H1 (cell line): ENCODE data around the gene PPBP. TPM values are rescaled to one million over a fixed set of nuclear protein-coding genes. Genes with fewer than 3 reads are reported as not detected.

Experiments used
- CTCF ChIA-PET: fragments of 300-600 bp; sonication (Branson Sonifier 250); formaldehyde crosslinking; loops from one replicate; lab custom pipeline; 2021; ENCODE audit not compliant: partially characterized antibody; lab: Charles Lee
- POLR2A ChIA-PET: fragments of 300-600 bp; sonication (Branson Sonifier 250); formaldehyde crosslinking; loops from one replicate; lab custom pipeline; 2021; ENCODE audit warnings: inconsistent platforms; ENCODE audit not compliant: partially characterized antibody; lab: Charles Lee
- DNase-seq, 2 experiments: peaks; one replicate each; pipeline versions ENCODE4 v3.0.0 to v3.0.0-alpha.2; 2010 to 2022; ENCODE audit warnings: low spot score in 2 of 2, low read depth in 1 of 2, mixed read lengths in 1 of 2
- FAIRE-seq: peaks from 2 replicates; lab custom pipeline; 2011; peaks lifted over from hg19 to GRCh38; lab: Jason Lieb, UNC
- H2AFZ ChIP-seq: 2 replicates; pipeline ENCODE4 v1.8.1; 2012; ENCODE audit warnings: low read length, inconsistent platforms
- H2AK5ac ChIP-seq: 2 replicates; pipeline ENCODE4 v1.6.1; 2013; ENCODE audit warnings: low read depth, low read length
- H2BK120ac ChIP-seq: replicated peaks from 2 replicates; pipeline ENCODE3; 2013; ENCODE audit warnings: low read depth, low read length, inconsistent platforms
- H2BK12ac ChIP-seq: 2 replicates; pipeline ENCODE4 v1.6.1; 2013; ENCODE audit warnings: low read depth, low read length
- H2BK15ac ChIP-seq: 2 replicates; pipeline ENCODE4 v1.6.1; 2013; ENCODE audit warnings: low read length
- H2BK20ac ChIP-seq: 2 replicates; pipeline ENCODE4 v1.6.1; 2013; ENCODE audit warnings: low read length
- H2BK5ac ChIP-seq: 2 replicates; pipeline ENCODE4 v1.6.1; 2013; ENCODE audit warnings: low read depth, low read length
- H3K14ac ChIP-seq: 2 replicates; pipeline ENCODE4 v1.6.1; 2013; ENCODE audit warnings: inconsistent platforms; ENCODE audit not compliant: insufficient read length
- H3K18ac ChIP-seq: 2 replicates; pipeline ENCODE4 v1.6.1; 2013; ENCODE audit warnings: low read length; ENCODE audit errors: extremely low read depth
- H3K23ac ChIP-seq: 2 replicates; pipeline ENCODE4 v1.6.1; 2013; ENCODE audit warnings: inconsistent platforms; ENCODE audit not compliant: insufficient read length
- H3K23me2 ChIP-seq: 2 replicates; pipeline ENCODE4 v1.6.1; 2013; ENCODE audit warnings: low read depth, low read length
- H3K27ac ChIP-seq: 2 replicates; pipeline ENCODE4 v1.6.1; 2011; ENCODE audit warnings: low read depth, low read length, inconsistent platforms
- H3K27me3 ChIP-seq, 4 experiments: replicated peaks in 1 of 4; 1 replicate in 1 of 4; 2 replicates in 3 of 4; pipeline versions ENCODE4 v1.6.1 to v1.8.1; 2011 to 2013; ENCODE audit warnings: low read length in 3 of 4, mild to moderate bottlenecking in 3 of 4, inconsistent platforms in 2 of 4, mixed read lengths in 2 of 4, moderate library complexity in 1 of 4; ENCODE audit not compliant: control insufficient read depth in 3 of 4, insufficient read depth in 3 of 4; ENCODE audit errors: extremely low read depth in 1 of 4
- H3K36me3 ChIP-seq, 4 experiments: 2 replicates each; pipeline versions ENCODE4 v1.6.1 to v1.8.1; 2011 to 2013; ENCODE audit warnings: mild to moderate bottlenecking in 4 of 4, low read length in 3 of 4, moderate library complexity in 2 of 4, control low read depth in 1 of 4, inconsistent platforms in 1 of 4; ENCODE audit not compliant: insufficient read depth in 4 of 4, control insufficient read depth in 2 of 4
- H3K4ac ChIP-seq: replicated peaks from 2 replicates; pipeline ENCODE3; 2013; ENCODE audit warnings: low read length, low read depth, mixed read lengths, inconsistent platforms; ENCODE audit not compliant: insufficient read length
- H3K4me1 ChIP-seq, 4 experiments: replicated peaks in 1 of 4; 1 replicate in 1 of 4; 2 replicates in 3 of 4; pipeline versions ENCODE4 v1.6.1 to v1.8.1; 2011 to 2013; ENCODE audit warnings: low read length in 3 of 4, inconsistent platforms in 2 of 4, mixed read lengths in 1 of 4; ENCODE audit not compliant: insufficient read depth in 4 of 4, control insufficient read depth in 3 of 4
- H3K4me2 ChIP-seq, 2 experiments: 2 replicates each; pipeline versions ENCODE4 v1.6.1 to v1.8.1; 2011 to 2013; ENCODE audit warnings: low read depth in 2 of 2, low read length in 2 of 2, control low read depth in 1 of 2, inconsistent platforms in 1 of 2, mild to moderate bottlenecking in 1 of 2; ENCODE audit not compliant: insufficient read depth in 1 of 2
- H3K4me3 ChIP-seq, 4 experiments: fragments of 200-600, 300-600 bp in 1 of 4; sonication (generic), shearing (Covaris generic), sonication (Bioruptor Twin) in 1 of 4; 2 replicates each; pipeline versions ENCODE4 v1.5.1 to v1.8.1; 2011 to 2016; ENCODE audit warnings: low read length in 4 of 4, low read depth in 3 of 4, control low read depth in 2 of 4, inconsistent platforms in 2 of 4, mild to moderate bottlenecking in 2 of 4, mixed read lengths in 1 of 4, moderate library complexity in 1 of 4; ENCODE audit not compliant: insufficient read depth in 2 of 4; ENCODE audit errors: extremely low read depth in 1 of 4
- H3K56ac ChIP-seq: replicated peaks from 2 replicates; pipeline ENCODE3; 2013; ENCODE audit warnings: low read depth, mild to moderate bottlenecking, mixed read lengths, low read length, inconsistent platforms; ENCODE audit not compliant: insufficient read length
- H3K79me1 ChIP-seq: 2 replicates; pipeline ENCODE4 v1.6.1; 2013; ENCODE audit warnings: low read depth, low read length, control low read depth
- H3K79me2 ChIP-seq, 2 experiments: 2 replicates each; pipeline versions ENCODE4 v1.6.1 to v1.8.1; 2012 to 2013; ENCODE audit warnings: low read length in 2 of 2, mild to moderate bottlenecking in 2 of 2, inconsistent platforms in 1 of 2; ENCODE audit not compliant: insufficient read depth in 2 of 2, control insufficient read depth in 1 of 2
- H3K9ac ChIP-seq, 4 experiments: replicated peaks in 1 of 4; 1 replicate in 1 of 4; 2 replicates in 3 of 4; pipeline versions ENCODE4 v1.6.1 to v1.8.1; 2011 to 2013; ENCODE audit warnings: low read depth in 3 of 4, low read length in 3 of 4, control low read depth in 2 of 4, mild to moderate bottlenecking in 2 of 4, moderate library complexity in 2 of 4, inconsistent platforms in 1 of 4; ENCODE audit errors: extremely low read depth in 1 of 4
- H3K9me3 ChIP-seq, 2 experiments: 2 replicates each; pipeline versions ENCODE4 v1.6.1 to v1.8.1; 2012 to 2013; ENCODE audit warnings: mild to moderate bottlenecking in 2 of 2, moderate library complexity in 2 of 2, control low read depth in 1 of 2, inconsistent platforms in 1 of 2, low read depth in 1 of 2, low read length in 1 of 2, mixed read lengths in 1 of 2; ENCODE audit not compliant: insufficient read depth in 2 of 2
- H4K20me1 ChIP-seq, 2 experiments: replicated peaks in 1 of 2; 2 replicates each; pipeline versions ENCODE3 to v1.8.1; 2011 to 2013; ENCODE audit warnings: inconsistent platforms in 2 of 2, low read length in 2 of 2, mild to moderate bottlenecking in 1 of 2; ENCODE audit not compliant: insufficient read depth in 2 of 2, control insufficient read depth in 1 of 2
- H4K5ac ChIP-seq: 2 replicates; pipeline ENCODE4 v1.6.1; 2013; ENCODE audit warnings: low read length, low read depth, mixed read lengths, inconsistent platforms; ENCODE audit not compliant: insufficient read length
- H4K8ac ChIP-seq: 2 replicates; pipeline ENCODE4 v1.8.0; 2013; ENCODE audit warnings: mild to moderate bottlenecking, moderate library complexity, low read length, inconsistent platforms; ENCODE audit not compliant: insufficient read depth; ENCODE audit errors: extremely low read depth
- H4K91ac ChIP-seq: replicated peaks from 2 replicates; pipeline ENCODE3; 2013; ENCODE audit warnings: low read length, mixed read lengths, inconsistent platforms; ENCODE audit not compliant: insufficient read length
- ATF3 ChIP-seq: IDR thresholded peaks from 2 replicates; pipeline ENCODE4 v1.6.1; 2011; ENCODE audit warnings: low read depth, mild to moderate bottlenecking, low read length; ENCODE audit not compliant: insufficient read depth
- EGR1 ChIP-seq: IDR thresholded peaks from 2 replicates; pipeline ENCODE4 v1.6.1; 2011; ENCODE audit warnings: low read depth, low read length, borderline replicate concordance
- GTF2F1 ChIP-seq: IDR thresholded peaks from 2 replicates; pipeline ENCODE4 v1.6.1; 2012; ENCODE audit warnings: low read depth, low read length, improper control_type of control experiment, borderline replicate concordance
- KDM5A ChIP-seq: fragments of 200-600 bp; IDR thresholded peaks from 2 replicates; pipeline ENCODE4 v1.7.1; 2012; ENCODE audit warnings: mild to moderate bottlenecking, low read length, inconsistent platforms, mixed read lengths
- NANOG ChIP-seq: IDR thresholded peaks from 2 replicates; pipeline ENCODE4 v1.6.1; 2011; ENCODE audit warnings: low read length, low read depth, mild to moderate bottlenecking, inconsistent platforms; ENCODE audit not compliant: insufficient read depth, poor library complexity, severe bottlenecking
- SIN3A ChIP-seq, 2 experiments: IDR thresholded peaks in 1 of 2; conservative IDR thresholded peaks in 1 of 2; 2 replicates each; pipeline ENCODE4 v1.6.1; 2011 to 2012; ENCODE audit warnings: low read length in 2 of 2, improper control_type of control experiment in 1 of 2, low read depth in 1 of 2, mild to moderate bottlenecking in 1 of 2
- SIRT6 ChIP-seq: IDR thresholded peaks from one replicate; pipeline ENCODE4 v1.7.1; 2012; ENCODE audit warnings: low read length, inconsistent platforms
- TAF7 ChIP-seq: optimal IDR thresholded peaks from 2 replicates; pipeline ENCODE3; 2011; ENCODE audit warnings: low read depth, mild to moderate bottlenecking, inconsistent platforms, low read length, moderate library complexity, borderline replicate concordance
- ZNF274 ChIP-seq: IDR thresholded peaks from 2 replicates; pipeline ENCODE4 v1.7.0; 2012; ENCODE audit warnings: low read length, borderline replicate concordance; ENCODE audit errors: extremely low read depth
- WGBS, 2 experiments: shearing (Covaris generic) in 1 of 2; methylation state at CpG; one replicate each; pipeline versions ENCODE4 v1.1.6 to v1.1.7; 2013 to 2015; ENCODE audit warnings: low lambda C conversion rate in 2 of 2, mixed read lengths in 2 of 2, inconsistent platforms in 1 of 2, low coverage in 1 of 2, missing lambda C conversion rate in 1 of 2; ENCODE audit not compliant: insufficient replicate concordance in 2 of 2, insufficient coverage in 1 of 2, insufficient read length in 1 of 2; ENCODE audit errors: extremely low coverage in 1 of 2, missing lambda C conversion rate in 1 of 2; 5-methylcytosine and 5-hydroxymethylcytosine counted together
- polyA plus RNA-seq, 7 experiments: library from polyadenylated mRNA; depleted of rRNA in 3 of 7; stranded (reverse) in 5 of 7; unstranded in 2 of 7; fragments of >200 nt in 5 of 7; fragments of 200-250 nt in 2 of 7; gene quantifications; 1 replicate in 5 of 7; 2 replicates in 1 of 7; 4 replicates in 1 of 7; pipeline versions ENCODE4 v1.2.1 to v1.2.3, GENCODE V29; 2011 to 2013; ENCODE audit warnings: missing spikeins in 2 of 7, mixed read lengths in 2 of 7
- total RNA-seq: library from RNA; stranded (reverse); fragmentation: NEBNext Ultra II Directional; extraction: Animal tissue kit (Norgen Biotek cat#: 25700); gene quantifications from 2 replicates; pipeline ENCODE4 v1.2.1, GENCODE V29; 2021
- TF ChIP-seq, protein P1 (sequence below): IDR thresholded peaks from 2 replicates; pipeline ENCODE4 v1.6.1; 2011; ENCODE audit warnings: low read length, improper control_type of control experiment

PPBP gene
- total and polyA plus RNA-seq, 2 of the 8 experiments (the other 6 are each of a cell fraction or from before 2014, with no cell fraction given) = 0.18 to 0.43 TPM

DNA sequence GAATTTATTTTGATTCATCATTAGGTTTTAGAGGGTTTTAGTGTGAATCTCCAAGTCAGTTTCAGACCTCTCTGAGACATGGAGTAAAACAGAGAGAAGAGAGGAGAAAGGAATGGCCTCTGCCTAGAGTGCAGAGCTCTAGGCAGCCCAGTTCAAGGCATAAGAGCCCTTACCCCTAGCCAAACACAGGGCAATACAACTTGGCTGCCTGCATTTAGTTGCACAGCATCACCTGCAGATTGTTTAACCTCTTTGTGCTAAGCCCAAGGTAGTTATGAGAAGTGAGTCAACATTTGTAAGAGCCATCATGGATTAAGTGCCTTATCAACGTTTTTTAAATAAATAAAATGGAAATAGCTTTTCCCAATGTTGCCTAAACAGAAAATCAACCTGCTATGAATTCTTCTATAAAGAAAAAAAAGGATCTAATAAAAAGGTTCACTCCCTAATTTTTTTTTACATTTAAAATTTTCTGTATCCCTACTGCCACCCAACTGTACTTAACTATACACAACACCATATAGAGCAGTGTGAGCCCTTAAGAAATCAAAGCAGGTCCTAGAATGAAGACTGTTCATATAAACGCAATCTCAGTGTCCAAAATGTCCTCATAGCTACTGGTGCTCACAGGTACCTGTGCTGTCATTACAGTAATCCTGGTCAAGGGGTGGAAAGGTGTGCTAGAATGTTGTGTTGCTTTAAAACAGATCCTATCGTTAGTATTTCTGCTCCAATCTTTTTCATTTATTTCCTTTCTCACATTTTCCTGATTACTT lies 42.1 kb downstream of the PPBP start:
- H4K8ac ChIP-seq = no peak overlapping the region
- H2AFZ ChIP-seq = no peak overlapping the region
- peaks cover 0 to 1% of the 10 kb centered on the region in 2 experiments for H4K20me1 ChIP-seq
- no peaks in the 10 kb centered on the region for H3K79me1 ChIP-seq
- H2BK12ac ChIP-seq = no peak overlapping the region
- H2BK20ac ChIP-seq = no peak overlapping the region
- no peak overlapping the region for H3K4me2 ChIP-seq
- no peak overlapping the region for H3K9ac ChIP-seq
- H2AK5ac ChIP-seq = no peak overlapping the region
- no peak overlapping the region for H3K4ac ChIP-seq
- peaks cover 2 to 10% (median 5%) of the 10 kb centered on the region in 4 experiments for H3K4me1 ChIP-seq
- peaks cover 46 to 72% (median 60%) of the 10 kb centered on the region in 4 experiments for H3K27me3 ChIP-seq
- FAIRE-seq (no peak), DNase-seq (no peak)
- H2BK15ac ChIP-seq = no peak overlapping the region
- 80% methylated on average over 3 of the region's 3 CpGs; no CpG with 5 or more reads in 1 of the 2 experiments for WGBS, 2 experiments
- CTCF ChIA-PET = interaction anchor here (0.6 to 2.4 kb wide), 5 partner anchors 18 to 864 kb away, joined by 3 to 9 read pairs (median 4); no protein-coding TSS in a partner anchor
- H3K79me2 ChIP-seq = no peaks in the 10 kb centered on the region
- H3K18ac ChIP-seq = no peak overlapping the region
- H3K27ac ChIP-seq = no peak overlapping the region
- H3K4me3 ChIP-seq = no peak overlapping the region
- POLR2A ChIA-PET = interaction anchor here (0.7 kb wide), 1 partner anchor 1566 kb away, joined by 3 read pairs; no protein-coding TSS in a partner anchor
- H3K23ac ChIP-seq = no peak overlapping the region
- no peaks in the 10 kb centered on the region for H3K9me3 ChIP-seq
- peaks cover 2% of the 10 kb centered on the region; the same call in 1 of the 2 replicates for H3K23me2 ChIP-seq
- no peak overlapping the region for H4K91ac ChIP-seq
- no peak overlapping the region for H4K5ac ChIP-seq
- no peak overlapping the region for H3K56ac ChIP-seq
- H3K14ac ChIP-seq = no peak overlapping the region
- no peaks in the 10 kb centered on the region for H3K36me3 ChIP-seq
- no peak overlapping the region for H2BK120ac ChIP-seq
- no peak overlapping the region for H2BK5ac ChIP-seq
- TF ChIP-seq ZNF274 (no peak), SIN3A (conservative IDR thresholded peaks at IDR 0.05 in 1 of 2, IDR thresholded peaks at IDR 0.05 in 1 of 2; ENCODE audit: low read depth in 1 of 2, low read length in 2 of 2) (no peak), ATF3 (no peak), NANOG (no peak), SIRT6 (no peak), TAF7 (no peak), GTF2F1 (no peak), KDM5A (no peak), EGR1 (no peak)
- TF ChIP-seq, protein P1, sequence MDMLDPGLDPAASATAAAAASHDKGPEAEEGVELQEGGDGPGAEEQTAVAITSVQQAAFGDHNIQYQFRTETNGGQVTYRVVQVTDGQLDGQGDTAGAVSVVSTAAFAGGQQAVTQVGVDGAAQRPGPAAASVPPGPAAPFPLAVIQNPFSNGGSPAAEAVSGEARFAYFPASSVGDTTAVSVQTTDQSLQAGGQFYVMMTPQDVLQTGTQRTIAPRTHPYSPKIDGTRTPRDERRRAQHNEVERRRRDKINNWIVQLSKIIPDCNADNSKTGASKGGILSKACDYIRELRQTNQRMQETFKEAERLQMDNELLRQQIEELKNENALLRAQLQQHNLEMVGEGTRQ = no peak
